HL-60/S4 treated with retinoic acid at 250 ng/mL for 4 days and 3 days (cell line): ENCODE results near the gene RBP5.

Source experiments
- in situ Hi-C: fragments of 300-500 bp; cut with MboI; formaldehyde crosslinking; loops from 2 replicates; pipeline ENCODE4 v1.7.0; 2022; ENCODE audit warnings: low sequenced_read_pairs

The RBP5 gene

GRCh38 chr12:7146228-7146627, 17.5 kb upstream of the RBP5 start:
- in situ Hi-C loops = no loop called here

DNA sequence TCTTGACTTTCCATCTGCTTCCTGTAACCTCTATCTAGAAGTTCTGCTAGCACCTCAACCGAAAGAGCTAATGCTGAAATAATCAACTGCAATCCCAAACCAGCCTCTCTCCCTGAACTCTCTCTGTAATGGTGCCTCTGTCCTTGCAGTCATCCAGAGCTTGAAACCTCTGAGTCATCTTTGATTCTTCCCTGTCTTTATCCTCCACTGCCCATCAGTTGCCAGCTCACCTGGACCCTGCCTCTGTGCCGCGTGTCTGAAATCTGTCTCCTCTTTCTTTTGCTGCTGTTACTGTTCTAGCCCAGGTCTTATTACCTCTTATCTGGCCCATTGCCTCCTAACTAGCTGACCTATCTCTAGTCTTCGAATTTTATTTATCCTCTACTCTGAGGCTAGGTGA, 17.0 kb upstream of the RBP5 start:
- in situ Hi-C loops = no loop called here

- in situ Hi-C loops = no loop called here
Observed at GRCh38 chr12:7144414-7145120, 15.9 kb upstream of the RBP5 start.

DNA sequence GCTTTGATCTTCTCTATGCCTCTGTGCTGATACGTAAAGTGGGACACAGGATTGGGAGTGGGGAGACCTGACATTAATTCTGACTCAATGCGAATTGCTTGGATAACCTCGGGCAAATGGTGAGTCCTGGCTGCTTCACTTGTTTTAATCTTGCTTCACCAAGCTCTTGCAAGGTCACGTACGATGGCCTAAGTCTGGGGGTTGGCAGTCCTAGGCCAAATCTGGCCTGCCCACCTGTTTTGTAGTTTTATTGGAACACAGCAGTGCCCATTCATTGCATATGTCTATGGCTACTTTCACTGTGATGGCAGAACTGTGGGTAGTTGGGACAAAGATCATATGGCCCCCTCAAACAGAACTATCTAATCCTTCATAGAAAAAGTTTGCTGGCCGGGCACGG, 14.9 kb upstream of the RBP5 start:
- in situ Hi-C loops = no loop called here

GRCh38 chr12:7142809-7143465, 14.2 kb upstream of the RBP5 start:
- in situ Hi-C loops = no loop called here

- in situ Hi-C loops = no loop called here
Observed at GRCh38 chr12:7142056-7142644, 13.5 kb upstream of the RBP5 start.

GRCh38 chr12:7141351-7142005, 12.8 kb upstream of the RBP5 start:
- in situ Hi-C loops = no loop called here

DNA sequence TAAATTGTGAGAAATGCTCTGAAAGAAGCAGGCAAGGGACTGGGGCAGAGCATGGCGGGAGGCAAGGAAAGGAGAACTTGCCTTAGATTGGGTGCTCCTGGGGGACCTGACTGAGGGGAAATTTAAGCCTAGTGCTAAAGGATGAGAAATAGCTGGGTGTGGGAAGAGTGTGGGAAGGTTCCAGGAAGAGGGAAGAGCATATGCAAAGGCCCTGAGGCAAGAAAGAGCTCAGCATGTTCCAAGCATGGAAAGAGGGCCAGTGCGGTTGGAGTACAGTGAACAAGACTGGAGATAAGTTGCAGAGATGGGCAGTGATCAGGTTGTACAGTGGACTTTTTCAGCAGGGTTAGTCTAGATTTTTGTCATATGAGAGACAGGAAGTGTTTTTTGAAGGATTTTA, 10.5 kb upstream of the RBP5 start:
- in situ Hi-C loops = no loop called here

- in situ Hi-C loops = no loop called here
Observed at GRCh38 chr12:7137908-7138307, 9.2 kb upstream of the RBP5 start.

DNA sequence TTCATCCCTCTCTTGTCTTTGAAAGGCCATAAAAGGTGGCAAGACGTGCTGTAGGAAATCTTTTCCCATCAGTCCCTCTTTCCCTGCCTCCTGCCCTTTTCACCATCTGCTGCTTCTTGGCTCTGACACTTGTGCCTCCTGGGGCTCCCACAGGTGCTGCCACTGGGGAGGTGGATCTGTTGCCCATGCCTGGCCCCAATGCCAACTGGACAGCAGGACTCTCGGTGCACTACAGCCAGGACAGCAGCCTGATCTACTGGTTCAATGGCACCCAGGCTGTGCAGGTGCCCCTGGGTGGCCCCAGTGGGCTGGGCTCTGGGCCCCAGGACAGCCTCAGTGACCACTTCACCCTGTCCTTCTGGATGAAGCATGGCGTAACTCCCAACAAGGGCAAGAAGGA, 8.0 kb upstream of the RBP5 start:
- in situ Hi-C loops = no loop called here

DNA sequence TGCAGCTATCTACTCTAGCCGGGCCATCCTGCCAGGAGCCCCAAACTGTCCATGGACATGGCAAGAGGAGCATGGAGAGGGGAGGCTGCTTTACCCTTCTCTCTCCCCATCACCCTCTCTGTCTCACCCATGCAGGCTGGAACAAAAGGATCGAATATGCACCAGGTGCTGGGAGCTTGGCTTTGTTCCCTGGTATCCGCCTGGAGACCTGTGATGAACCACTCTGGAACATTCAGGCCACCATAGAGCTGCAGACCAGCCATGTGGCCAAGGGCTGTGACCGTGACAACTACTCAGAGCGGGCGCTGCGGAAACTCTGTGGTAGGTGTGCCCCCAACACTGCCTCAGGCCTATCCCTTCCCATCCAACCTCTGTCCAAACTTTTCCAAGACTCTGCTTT, 7.4 kb upstream of the RBP5 start:
- in situ Hi-C loops = no loop called here

DNA sequence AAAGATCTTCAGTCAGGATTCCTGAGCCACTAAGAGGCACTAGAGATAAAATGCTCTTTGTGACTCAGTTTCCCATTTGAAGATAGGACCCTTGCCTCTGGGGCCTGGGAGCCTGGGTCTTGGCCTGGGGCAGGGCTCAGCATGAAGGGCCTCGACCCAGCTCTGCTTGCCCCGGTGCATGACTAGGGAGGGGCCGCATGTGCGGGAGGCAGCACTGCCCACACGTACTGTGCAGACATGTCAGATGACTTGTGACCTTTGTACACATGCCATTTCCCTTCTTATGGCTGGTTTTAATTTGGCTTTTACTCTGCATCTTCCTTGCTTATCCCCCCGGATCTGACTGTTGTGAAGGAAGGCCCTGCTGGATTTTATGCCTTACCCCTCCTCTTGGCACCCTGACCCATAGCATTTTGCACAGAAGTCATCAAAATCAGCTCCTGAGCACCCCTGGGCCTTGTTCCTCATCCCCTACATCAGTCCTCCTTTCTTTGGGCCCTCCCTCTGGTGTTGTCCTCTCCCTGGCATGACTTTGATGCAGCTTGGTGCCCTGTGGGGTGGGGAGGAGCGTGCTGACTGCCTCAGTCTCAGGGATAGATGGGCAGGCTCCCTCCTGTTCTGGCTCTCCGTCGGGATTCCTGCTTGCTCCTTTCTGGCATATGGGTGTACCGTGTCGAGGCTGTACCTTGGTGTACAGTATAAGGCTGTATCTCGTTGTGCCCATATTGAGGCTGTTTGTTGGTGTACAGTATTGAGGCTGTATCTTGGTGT, 5.9 kb upstream of the RBP5 start:
- in situ Hi-C loops = no loop called here

GRCh38 chr12:7131502-7131866, 2.8 kb upstream of the RBP5 start:
- in situ Hi-C loops = no loop called here

GRCh38 chr12:7130701-7131501, 2.2 kb upstream of the RBP5 start:
- in situ Hi-C loops = no loop called here

GRCh38 chr12:7129872-7130691, 1.4 kb upstream of the RBP5 start, which contains the start of gene CLSTN3:
TSS of gene CLSTN3 (plus strand) at chr12:7130371. CDS start at chr12:7130649, 278 bp downstream.
- in situ Hi-C loops = no loop called here

GRCh38 chr12:7129287-7129871, 690 bp upstream of the RBP5 start:
- in situ Hi-C loops = no loop called here

DNA sequence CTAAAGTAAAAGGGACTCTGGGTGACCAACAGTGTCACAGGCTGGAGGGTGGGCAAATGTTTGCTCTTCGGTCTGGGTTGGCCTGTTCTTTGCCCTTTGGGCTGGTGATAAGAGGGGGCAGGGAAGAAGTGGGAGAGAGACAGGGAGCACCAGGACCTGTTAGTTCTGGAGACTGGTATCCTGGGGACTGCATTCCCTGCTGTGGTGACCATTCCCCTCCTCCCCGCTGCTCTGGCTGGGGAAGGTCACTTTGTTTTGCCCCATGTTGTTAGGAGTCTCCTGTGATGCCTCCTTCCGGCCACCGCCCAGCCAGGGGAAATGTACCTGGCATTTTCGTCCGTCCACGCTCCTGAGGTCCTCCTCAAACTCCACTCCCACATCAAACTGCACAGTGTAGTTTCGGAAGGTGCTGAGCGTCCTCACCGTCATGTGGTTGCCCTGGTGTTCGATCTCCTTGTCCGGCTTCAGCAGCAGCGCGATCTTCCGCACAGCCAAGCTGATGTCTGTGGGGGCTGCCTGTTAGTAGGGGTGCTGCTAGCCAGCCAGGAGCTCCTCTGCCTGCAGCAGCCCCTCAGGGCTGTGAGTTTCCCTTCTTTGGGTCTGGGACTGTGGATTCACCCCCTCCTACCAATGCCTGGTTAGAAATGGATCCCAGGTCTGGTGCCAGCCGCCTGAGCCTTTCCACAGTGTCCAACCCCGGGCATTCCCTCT, 618 bp downstream of the RBP5 start:
- in situ Hi-C loops = no loop called here

DNA sequence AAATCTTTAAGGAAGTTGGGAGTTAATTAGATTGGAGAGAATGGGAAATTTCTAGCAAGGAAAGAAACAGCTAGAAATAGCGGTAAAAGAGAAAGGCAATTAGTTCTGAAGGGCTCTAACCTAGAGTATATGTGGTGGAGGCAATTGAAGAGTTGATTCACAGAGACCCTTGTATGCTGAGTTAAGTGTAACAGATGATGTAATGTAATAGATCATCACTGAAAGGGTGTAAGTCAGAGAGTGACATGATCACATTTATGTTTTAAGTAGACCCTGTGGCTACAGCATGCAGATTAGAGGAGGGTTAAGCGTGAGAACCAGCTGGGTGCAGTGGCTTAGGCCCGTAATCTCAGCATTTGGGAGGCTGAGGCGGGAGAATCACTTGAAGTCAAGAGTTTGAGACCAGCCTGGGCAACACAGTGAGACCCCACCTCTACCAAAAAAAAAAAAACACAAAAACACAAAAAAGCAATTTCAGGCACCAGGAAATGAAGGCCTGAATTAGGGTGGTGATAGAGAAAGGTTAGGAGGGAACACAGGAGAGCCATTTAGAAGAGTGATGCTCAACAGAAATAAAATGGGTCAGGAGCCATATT, 3.0 kb downstream of the RBP5 start:
- in situ Hi-C loops = no loop called here
